MM.1S (cell line): Measurements from ENCODE around the gene KBTBD4.

Experiments used
- CTCF ChIP-seq: fragments of 300-600 bp; sonication (generic); IDR thresholded peaks from 2 replicates; pipeline ENCODE4 v1.5.1; 2016; ENCODE audit warnings: antibody characterized with exemption, low read length, mixed read lengths
- EZH2 ChIP-seq: fragments of 300-600 bp; sonication (generic); optimal IDR thresholded peaks from 2 replicates; pipeline ENCODE3; 2017; ENCODE audit warnings: low read depth, mild to moderate bottlenecking, antibody characterized with exemption, low read length, mixed read lengths

DNA sequence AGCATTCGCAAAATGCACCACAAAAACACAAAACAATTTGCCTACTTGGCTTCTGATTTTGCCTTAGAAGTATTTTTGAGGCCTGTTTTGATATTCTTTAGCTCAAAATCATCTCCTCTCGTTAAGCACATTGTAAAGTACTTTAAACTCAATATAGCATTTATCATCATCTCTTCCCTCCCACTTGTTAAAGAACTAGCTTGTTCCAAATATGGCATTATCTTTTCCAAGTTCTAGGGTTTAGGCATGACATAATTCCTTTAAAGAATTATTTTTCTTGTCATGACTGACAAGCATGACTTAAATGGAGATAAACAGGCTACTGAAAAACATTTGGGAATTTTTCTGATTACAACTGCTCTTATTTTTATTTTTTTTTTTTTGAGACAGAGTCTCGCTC is 47.1 kb downstream of the KBTBD4 start:
- no peak for TF ChIP-seq CTCF
- TF ChIP-seq EZH2, result no peak
